ENCODE results near the gene RALGAPB. TPM values are rescaled to one million over a fixed set of nuclear protein-coding genes. Genes with fewer than 3 reads are reported as not detected.

The RALGAPB gene
- total RNA-seq, 1 experiment from 2014 or later: 30.4 TPM

DNA sequence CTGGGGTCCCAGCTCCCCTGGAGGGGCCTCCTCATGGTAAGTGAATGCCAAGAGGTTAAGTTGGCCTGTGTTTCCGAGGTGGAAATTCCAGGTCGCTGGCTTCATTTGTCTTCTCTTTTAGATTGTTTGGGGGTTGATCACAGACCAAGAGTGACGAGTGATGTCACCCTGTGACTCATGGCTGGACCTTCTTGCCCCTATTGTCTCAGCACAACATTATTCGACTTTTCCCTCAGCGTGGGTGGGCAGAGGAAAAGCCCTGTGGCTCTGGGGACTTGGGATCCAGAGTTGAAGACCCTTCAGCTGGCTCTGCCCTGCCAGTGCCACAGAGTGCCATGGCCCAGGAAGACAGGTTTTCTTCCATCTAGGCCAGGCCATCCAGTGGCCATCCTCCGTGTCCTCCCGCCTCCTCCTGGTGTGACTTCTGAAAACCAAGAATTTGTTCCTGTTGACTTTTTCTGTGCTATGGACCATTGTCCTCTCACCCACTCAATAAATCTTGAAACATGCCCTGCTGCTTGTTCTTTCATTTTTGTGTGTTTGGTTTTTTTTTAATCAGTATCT lies 22.1 kb upstream of the RALGAPB start:
- Histone ChIP-seq H3K4me3 (ENCODE audit: low read length) (no peak overlapping the region), H3F3A (ENCODE audit: low read length, unreplicated experiment) (no peaks in the 10 kb centered on the region), H3K79me2 (ENCODE audit: low read length) (peaks cover 15% of the 10 kb centered on the region), H4K20me1 (ENCODE audit: low read length) (no peaks in the 10 kb centered on the region), H3K9ac (ENCODE audit: low read length) (no peak overlapping the region), H3K4me1 (ENCODE audit: insufficient read depth, low read length) (peaks cover 45% of the 10 kb centered on the region), H2AFZ (ENCODE audit: low read length) (no peak overlapping the region), H3K9me2 (replicated peaks; ENCODE audit: low read length) (no peaks in the 10 kb centered on the region), H3K27me3 (ENCODE audit: low read length) (no peaks in the 10 kb centered on the region), H3K4me2 (ENCODE audit: low read length) (no peak overlapping the region), H3K9me3 (ENCODE audit: low read length) (no peaks in the 10 kb centered on the region), H3K27ac (ENCODE audit: low read length) (no peak overlapping the region), H3K36me3 (ENCODE audit: low read depth, low read length) (no peaks in the 10 kb centered on the region)
- ATAC-seq (no peak), DNase-seq (peak; percentile 30)
- CTCF ChIA-PET: interaction anchor here (2.7 kb wide), 1 partner anchor 22 kb away, joined by 12 read pairs; the partner anchor contains the start of gene RALGAPB
- no peak for TF ChIP-seq EZH2phosphoT487 (IDR thresholded peaks at IDR 0.05; ENCODE audit: borderline replicate concordance, low read length)
- no peak for TF ChIP-seq CTCF (conservative IDR thresholded peaks at IDR 0.05; ENCODE audit: low read depth, low read length)
- no peak for TF ChIP-seq EZH2 (IDR thresholded peaks at IDR 0.05; ENCODE audit: low read length, unreplicated experiment)
- intact Hi-C loops (cut with micrococcal nuclease): no loop called here
- no TSS peak for BruUV-seq (replicated peaks)
- POLR2A ChIA-PET (ENCODE audit: unreplicated experiment): interaction anchor here (0.8 kb wide), 1 partner anchor 22 kb away, joined by 5 read pairs; the partner anchor contains the start of gene RALGAPB

GRCh38 chr20:38452880-38453624 lies 19.6 kb upstream of the RALGAPB start:
- intact Hi-C loops (cut with micrococcal nuclease): no loop called here
- peak overlapping the region; percentile 12; the same call in 1 of the 2 replicates for H2AFZ ChIP-seq (ENCODE audit: low read length)
- H3K79me2 ChIP-seq (ENCODE audit: low read length): no peaks in the 10 kb centered on the region
- no peak overlapping the region for H3K4me3 ChIP-seq (ENCODE audit: low read length)
- H3K9me3 ChIP-seq (ENCODE audit: low read length): no peaks in the 10 kb centered on the region
- peak overlapping the region; percentile 23; the same call in 1 of the 2 replicates for H3K27ac ChIP-seq (ENCODE audit: low read length)
- ChIA-PET POLR2A (ENCODE audit: unreplicated experiment) (interaction anchor here (0.6 kb wide), 1 partner anchor 14 kb away, joined by 3 read pairs; no protein-coding TSS in a partner anchor), CTCF (interaction anchor here (2.7 kb wide), 1 partner anchor 19 kb away, joined by 12 read pairs; the partner anchor contains the start of gene RALGAPB)
- BruUV-seq (replicated peaks): no TSS peak
- peak overlapping the region; percentile 36 for H3K4me2 ChIP-seq (ENCODE audit: low read length)
- no peaks in the 10 kb centered on the region for H3F3A ChIP-seq (ENCODE audit: low read length, unreplicated experiment)
- ATAC-seq (peak; percentile 82), DNase-seq (peak; percentile 78)
- no peaks in the 10 kb centered on the region for H3K36me3 ChIP-seq (ENCODE audit: low read depth, low read length)
- H3K9ac ChIP-seq (ENCODE audit: low read length): no peak overlapping the region
- no peaks in the 10 kb centered on the region for H3K27me3 ChIP-seq (ENCODE audit: low read length)
- TF ChIP-seq CTCF (conservative IDR thresholded peaks at IDR 0.05; ENCODE audit: low read depth, low read length) (no peak), EZH2 (IDR thresholded peaks at IDR 0.05; ENCODE audit: low read length, unreplicated experiment) (no peak), EZH2phosphoT487 (IDR thresholded peaks at IDR 0.05; ENCODE audit: borderline replicate concordance, low read length) (no peak)
- no peaks in the 10 kb centered on the region for H3K9me2 ChIP-seq (replicated peaks; ENCODE audit: low read length)
- H3K4me1 ChIP-seq (ENCODE audit: insufficient read depth, low read length): peaks cover 31% of the 10 kb centered on the region
- no peaks in the 10 kb centered on the region for H4K20me1 ChIP-seq (ENCODE audit: low read length)
